ENCODE measurements around the gene STX18.

Gene STX18

GRCh38 chr4:4427121-4427870 lies 114.6 kb downstream of the STX18 start:
- DNase-seq = no peak
- ChIA-PET POLR2A (no interaction called here), CTCF (interaction anchor here (0.9 to 1.1 kb wide), 2 partner anchors 95 to 175 kb away, joined by 3 read pairs; no protein-coding TSS in a partner anchor)
- Histone ChIP-seq H3K27me3 (replicated peaks in 2 of 5; ENCODE audit: control insufficient read depth in 4 of 5, insufficient read depth in 5 of 5, low read length in 4 of 5) (no peaks in the 10 kb centered on the region), H3K36me3 (ENCODE audit: control insufficient read depth in 4 of 4, insufficient read depth in 4 of 4, low read length in 3 of 4) (peaks cover 2 to 22% (median 16%) of the 10 kb centered on the region in 4 experiments), H3K4me3 (ENCODE audit: control insufficient read depth in 1 of 7, extremely low read depth in 1 of 7, insufficient read depth in 4 of 7, low read depth in 2 of 7, low read length in 6 of 7) (no peak overlapping the region), H3K27ac (ENCODE audit: insufficient read depth in 1 of 2, low read depth in 1 of 2, low read length in 2 of 2, poor library complexity in 1 of 2, severe bottlenecking in 2 of 2) (no peak overlapping the region), H3K9me3 (ENCODE audit: control extremely low read depth in 1 of 5, control insufficient read depth in 4 of 5, insufficient read depth in 2 of 5, low read depth in 1 of 5, low read length in 4 of 5) (no peaks in the 10 kb centered on the region), H3K4me1 (ENCODE audit: control extremely low read depth in 1 of 4, control insufficient read depth in 4 of 4, insufficient read depth in 4 of 4, low read length in 3 of 4) (no peaks in the 10 kb centered on the region)
- 99% methylated on average over 12 of the region's 12 CpGs for WGBS (ENCODE audit: insufficient coverage)

- no peak overlapping the region for H3K4me3 ChIP-seq (ENCODE audit: control insufficient read depth in 1 of 7, extremely low read depth in 1 of 7, insufficient read depth in 4 of 7, low read depth in 2 of 7, low read length in 6 of 7)
- 93% methylated on average over 11 of the region's 11 CpGs for WGBS (ENCODE audit: insufficient coverage)
- ChIA-PET POLR2A (no interaction called here), CTCF (interaction anchor here (1.1 kb wide), 1 partner anchor 175 kb away, joined by 3 read pairs; no protein-coding TSS in a partner anchor)
- H3K4me1 ChIP-seq (ENCODE audit: control extremely low read depth in 1 of 4, control insufficient read depth in 4 of 4, insufficient read depth in 4 of 4, low read length in 3 of 4) = no peaks in the 10 kb centered on the region
- no peak overlapping the region for H3K27ac ChIP-seq (ENCODE audit: insufficient read depth in 1 of 2, low read depth in 1 of 2, low read length in 2 of 2, poor library complexity in 1 of 2, severe bottlenecking in 2 of 2)
- DNase-seq = no peak
- peaks cover 2 to 24% (median 17%) of the 10 kb centered on the region in 4 experiments for H3K36me3 ChIP-seq (ENCODE audit: control insufficient read depth in 4 of 4, insufficient read depth in 4 of 4, low read length in 3 of 4)
- H3K9me3 ChIP-seq (ENCODE audit: control extremely low read depth in 1 of 5, control insufficient read depth in 4 of 5, insufficient read depth in 2 of 5, low read depth in 1 of 5, low read length in 4 of 5) = no peaks in the 10 kb centered on the region
- no peaks in the 10 kb centered on the region for H3K27me3 ChIP-seq (replicated peaks in 2 of 5; ENCODE audit: control insufficient read depth in 4 of 5, insufficient read depth in 5 of 5, low read length in 4 of 5)
Measured at GRCh38 chr4:4426511-4427120, 115.2 kb downstream of the STX18 start.

- H3K9me3 ChIP-seq (ENCODE audit: control extremely low read depth in 1 of 5, control insufficient read depth in 4 of 5, insufficient read depth in 2 of 5, low read depth in 1 of 5, low read length in 4 of 5) = no peaks in the 10 kb centered on the region
- peaks cover 2 to 30% (median 21%) of the 10 kb centered on the region in 4 experiments for H3K36me3 ChIP-seq (ENCODE audit: control insufficient read depth in 4 of 4, insufficient read depth in 4 of 4, low read length in 3 of 4)
- POLR2A ChIA-PET = no interaction called here
- no peaks in the 10 kb centered on the region for H3K4me1 ChIP-seq (ENCODE audit: control extremely low read depth in 1 of 4, control insufficient read depth in 4 of 4, insufficient read depth in 4 of 4, low read length in 3 of 4)
- WGBS (ENCODE audit: insufficient coverage) = 95% methylated on average over 7 of the region's 7 CpGs
- H3K27ac ChIP-seq (ENCODE audit: insufficient read depth in 1 of 2, low read depth in 1 of 2, low read length in 2 of 2, poor library complexity in 1 of 2, severe bottlenecking in 2 of 2) = no peak overlapping the region
- CTCF ChIA-PET = no interaction called here
- no peaks in the 10 kb centered on the region for H3K27me3 ChIP-seq (replicated peaks in 2 of 5; ENCODE audit: control insufficient read depth in 4 of 5, insufficient read depth in 5 of 5, low read length in 4 of 5)
- no peak for DNase-seq
- H3K4me3 ChIP-seq (ENCODE audit: control insufficient read depth in 1 of 7, extremely low read depth in 1 of 7, insufficient read depth in 4 of 7, low read depth in 2 of 7, low read length in 6 of 7) = no peak overlapping the region
Measured at GRCh38 chr4:4425696-4426095, 116.2 kb downstream of the STX18 start.

- no peak for DNase-seq
- Histone ChIP-seq H3K27me3 (replicated peaks in 2 of 5; ENCODE audit: control insufficient read depth in 4 of 5, insufficient read depth in 5 of 5, low read length in 4 of 5) (no peaks in the 10 kb centered on the region), H3K4me3 (ENCODE audit: control insufficient read depth in 1 of 7, extremely low read depth in 1 of 7, insufficient read depth in 4 of 7, low read depth in 2 of 7, low read length in 6 of 7) (no peak overlapping the region), H3K9me3 (ENCODE audit: control extremely low read depth in 1 of 5, control insufficient read depth in 4 of 5, insufficient read depth in 2 of 5, low read depth in 1 of 5, low read length in 4 of 5) (no peaks in the 10 kb centered on the region), H3K36me3 (ENCODE audit: control insufficient read depth in 4 of 4, insufficient read depth in 4 of 4, low read length in 3 of 4) (peaks cover 2 to 35% (median 25%) of the 10 kb centered on the region in 4 experiments), H3K4me1 (ENCODE audit: control extremely low read depth in 1 of 4, control insufficient read depth in 4 of 4, insufficient read depth in 4 of 4, low read length in 3 of 4) (no peaks in the 10 kb centered on the region), H3K27ac (ENCODE audit: insufficient read depth in 1 of 2, low read depth in 1 of 2, low read length in 2 of 2, poor library complexity in 1 of 2, severe bottlenecking in 2 of 2) (no peak overlapping the region)
- ChIA-PET CTCF (interaction anchor here (0.8 kb wide), 2 partner anchors 11 to 29 kb away, joined by 3 read pairs; no protein-coding TSS in a partner anchor), POLR2A (no interaction called here)
- WGBS (ENCODE audit: insufficient coverage) = 97% methylated on average over 11 of the region's 13 CpGs
Measured at GRCh38 chr4:4425119-4425690, 116.6 kb downstream of the STX18 start.

- no peak for DNase-seq
- H3K36me3 ChIP-seq (ENCODE audit: control insufficient read depth in 4 of 4, insufficient read depth in 4 of 4, low read length in 3 of 4) = peaks cover 2 to 41% (median 27%) of the 10 kb centered on the region in 4 experiments
- H3K9me3 ChIP-seq (ENCODE audit: control extremely low read depth in 1 of 5, control insufficient read depth in 4 of 5, insufficient read depth in 2 of 5, low read depth in 1 of 5, low read length in 4 of 5) = no peaks in the 10 kb centered on the region
- 93% methylated on average over 8 of the region's 8 CpGs for WGBS (ENCODE audit: insufficient coverage)
- ChIA-PET CTCF (interaction anchor here (0.8 kb wide), 2 partner anchors 12 to 29 kb away, joined by 3 read pairs; no protein-coding TSS in a partner anchor), POLR2A (no interaction called here)
- no peaks in the 10 kb centered on the region for H3K27me3 ChIP-seq (replicated peaks in 2 of 5; ENCODE audit: control insufficient read depth in 4 of 5, insufficient read depth in 5 of 5, low read length in 4 of 5)
- no peak overlapping the region for H3K27ac ChIP-seq (ENCODE audit: insufficient read depth in 1 of 2, low read depth in 1 of 2, low read length in 2 of 2, poor library complexity in 1 of 2, severe bottlenecking in 2 of 2)
- no peaks in the 10 kb centered on the region for H3K4me1 ChIP-seq (ENCODE audit: control extremely low read depth in 1 of 4, control insufficient read depth in 4 of 4, insufficient read depth in 4 of 4, low read length in 3 of 4)
- no peak overlapping the region for H3K4me3 ChIP-seq (ENCODE audit: control insufficient read depth in 1 of 7, extremely low read depth in 1 of 7, insufficient read depth in 4 of 7, low read depth in 2 of 7, low read length in 6 of 7)
Measured at GRCh38 chr4:4424499-4425115, 117.2 kb downstream of the STX18 start.

- POLR2A ChIA-PET = no interaction called here
- CTCF ChIA-PET = interaction anchor here (1.5 kb wide), 1 partner anchor 10 kb away, joined by 3 read pairs; no protein-coding TSS in a partner anchor
- Histone ChIP-seq H3K9me3 (ENCODE audit: control extremely low read depth in 1 of 5, control insufficient read depth in 4 of 5, insufficient read depth in 2 of 5, low read depth in 1 of 5, low read length in 4 of 5) (no peaks in the 10 kb centered on the region), H3K36me3 (ENCODE audit: control insufficient read depth in 4 of 4, insufficient read depth in 4 of 4, low read length in 3 of 4) (peaks cover 2 to 46% (median 31%) of the 10 kb centered on the region in 4 experiments), H3K27ac (ENCODE audit: insufficient read depth in 1 of 2, low read depth in 1 of 2, low read length in 2 of 2, poor library complexity in 1 of 2, severe bottlenecking in 2 of 2) (no peak overlapping the region), H3K4me3 (ENCODE audit: control insufficient read depth in 1 of 7, extremely low read depth in 1 of 7, insufficient read depth in 4 of 7, low read depth in 2 of 7, low read length in 6 of 7) (no peak overlapping the region), H3K4me1 (ENCODE audit: control extremely low read depth in 1 of 4, control insufficient read depth in 4 of 4, insufficient read depth in 4 of 4, low read length in 3 of 4) (no peaks in the 10 kb centered on the region), H3K27me3 (replicated peaks in 2 of 5; ENCODE audit: control insufficient read depth in 4 of 5, insufficient read depth in 5 of 5, low read length in 4 of 5) (no peaks in the 10 kb centered on the region)
- no peak for DNase-seq
- WGBS (ENCODE audit: insufficient coverage) = 98% methylated on average over 6 of the region's 9 CpGs
Measured at GRCh38 chr4:4423706-4424498, 117.9 kb downstream of the STX18 start.
